ENCODE measurements around the gene THSD7B.

DNA sequence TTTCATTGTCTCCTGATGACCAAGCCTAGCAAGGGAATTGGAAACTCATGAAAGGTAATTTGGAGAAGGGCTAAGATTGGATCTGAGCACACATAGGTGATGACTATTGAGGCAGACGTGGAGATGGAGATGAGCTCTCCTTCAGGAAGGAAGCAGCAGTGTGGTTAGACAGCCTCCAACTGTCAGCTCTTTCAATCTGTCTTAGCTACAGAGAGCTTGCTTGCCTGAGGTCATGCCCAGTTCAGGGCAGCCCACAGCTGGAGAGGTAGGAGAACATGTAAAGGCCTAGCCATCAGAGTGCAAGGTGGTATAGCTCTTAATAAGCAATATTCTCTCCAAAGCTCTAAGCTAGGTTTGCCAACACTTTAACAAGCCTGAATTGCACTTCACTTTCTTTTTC, 79.2 kb downstream of the THSD7B start:
- TF ChIP-seq, protein P1, sequence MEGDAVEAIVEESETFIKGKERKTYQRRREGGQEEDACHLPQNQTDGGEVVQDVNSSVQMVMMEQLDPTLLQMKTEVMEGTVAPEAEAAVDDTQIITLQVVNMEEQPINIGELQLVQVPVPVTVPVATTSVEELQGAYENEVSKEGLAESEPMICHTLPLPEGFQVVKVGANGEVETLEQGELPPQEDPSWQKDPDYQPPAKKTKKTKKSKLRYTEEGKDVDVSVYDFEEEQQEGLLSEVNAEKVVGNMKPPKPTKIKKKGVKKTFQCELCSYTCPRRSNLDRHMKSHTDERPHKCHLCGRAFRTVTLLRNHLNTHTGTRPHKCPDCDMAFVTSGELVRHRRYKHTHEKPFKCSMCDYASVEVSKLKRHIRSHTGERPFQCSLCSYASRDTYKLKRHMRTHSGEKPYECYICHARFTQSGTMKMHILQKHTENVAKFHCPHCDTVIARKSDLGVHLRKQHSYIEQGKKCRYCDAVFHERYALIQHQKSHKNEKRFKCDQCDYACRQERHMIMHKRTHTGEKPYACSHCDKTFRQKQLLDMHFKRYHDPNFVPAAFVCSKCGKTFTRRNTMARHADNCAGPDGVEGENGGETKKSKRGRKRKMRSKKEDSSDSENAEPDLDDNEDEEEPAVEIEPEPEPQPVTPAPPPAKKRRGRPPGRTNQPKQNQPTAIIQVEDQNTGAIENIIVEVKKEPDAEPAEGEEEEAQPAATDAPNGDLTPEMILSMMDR (IDR thresholded peaks at IDR 0.05), result no peak
- TF ChIP-seq EP300 (IDR thresholded peaks at IDR 0.05; ENCODE audit: low read depth), result no peak
- no peak for TF ChIP-seq POLR2AphosphoS5 (IDR thresholded peaks at IDR 0.05)
- no peak for TF ChIP-seq POLR2A (IDR thresholded peaks at IDR 0.05)
